ENCODE measurements around the gene IGSF9B. TPM values are rescaled to one million over a fixed set of nuclear protein-coding genes. Genes with fewer than 3 reads are reported as not detected.

The IGSF9B gene
- under 0.01 and 2.2 TPM in 2 replicates for total RNA-seq (ENCODE audit: low replicate concordance)

GRCh38 chr11:133956650-133957633, at the start of gene IGSF9B:
TSS of gene IGSF9B (minus strand) at chr11:133956968. CDS start at chr11:133956754, 214 bp downstream.

Other genes with a start within 250 kb of the IGSF9B start
- not detected in 2 replicates for gene SPATA19, start 111.5 kb downstream of the IGSF9B start, total RNA-seq (ENCODE audit: low replicate concordance)
- gene JAM3, start 112.1 kb upstream of the IGSF9B start, total RNA-seq (ENCODE audit: low replicate concordance), result 61.4 and 204 TPM in 2 replicates

Data from smooth muscle cell of the coronary artery (primary cell).